ENCODE data around the gene BPIFB3. TPM values are rescaled to one million over a fixed set of nuclear protein-coding genes. Genes with fewer than 3 reads are reported as not detected.

The BPIFB3 gene
- total RNA-seq, 1 experiment from 2014 or later, result not detected

GRCh38 chr20:33108661-33109060 is 55.0 kb downstream of the BPIFB3 start:
- Histone ChIP-seq H3K27me3 (replicated peaks; ENCODE audit: insufficient read depth, low read depth, low read length, poor library complexity) (peaks cover 16% of the 10 kb centered on the region), H3K9me3 (ENCODE audit: low read depth, low read length, poor library complexity, severe bottlenecking) (no peaks in the 10 kb centered on the region), H3K4me3 (ENCODE audit: low read depth, low read length, poor library complexity, severe bottlenecking) (no peak overlapping the region), H3K4me1 (ENCODE audit: insufficient read depth, low read length, poor library complexity, severe bottlenecking) (no peaks in the 10 kb centered on the region), H3K27ac (ENCODE audit: low read depth, low read length, poor library complexity, severe bottlenecking) (no peak overlapping the region), H3K36me3 (ENCODE audit: insufficient read depth, low read length, poor library complexity, severe bottlenecking) (no peaks in the 10 kb centered on the region)
- DNase-seq (ENCODE audit: low spot score), result no peak
- TF ChIP-seq EZH2 (IDR thresholded peaks at IDR 0.05; ENCODE audit: borderline replicate concordance, low read depth, low read length, poor library complexity, severe bottlenecking), result no peak
- no peak for TF ChIP-seq CTCF (conservative IDR thresholded peaks at IDR 0.05; ENCODE audit: low read depth, low read length)
- CTCF ChIA-PET, result no interaction called here
- intact Hi-C loops (cut with micrococcal nuclease; ENCODE audit: unreplicated experiment), result no loop called here
- no TSS peak for BruUV-seq (replicated peaks)
- POLR2A ChIA-PET (ENCODE audit: low non-redundant PET), result no interaction called here

- DNase-seq (ENCODE audit: low spot score), result no peak
- peaks cover 16% of the 10 kb centered on the region for H3K27me3 ChIP-seq (replicated peaks; ENCODE audit: insufficient read depth, low read depth, low read length, poor library complexity)
- no peak overlapping the region for H3K4me3 ChIP-seq (ENCODE audit: low read depth, low read length, poor library complexity, severe bottlenecking)
- H3K9me3 ChIP-seq (ENCODE audit: low read depth, low read length, poor library complexity, severe bottlenecking), result no peaks in the 10 kb centered on the region
- ChIA-PET CTCF (no interaction called here), POLR2A (ENCODE audit: low non-redundant PET) (no interaction called here)
- BruUV-seq (replicated peaks), result no TSS peak
- no peaks in the 10 kb centered on the region for H3K36me3 ChIP-seq (ENCODE audit: insufficient read depth, low read length, poor library complexity, severe bottlenecking)
- intact Hi-C loops (cut with micrococcal nuclease; ENCODE audit: unreplicated experiment), result no loop called here
- H3K4me1 ChIP-seq (ENCODE audit: insufficient read depth, low read length, poor library complexity, severe bottlenecking), result no peaks in the 10 kb centered on the region
- H3K27ac ChIP-seq (ENCODE audit: low read depth, low read length, poor library complexity, severe bottlenecking), result no peak overlapping the region
- TF ChIP-seq EZH2 (IDR thresholded peaks at IDR 0.05; ENCODE audit: borderline replicate concordance, low read depth, low read length, poor library complexity, severe bottlenecking), result no peak
- no peak for TF ChIP-seq CTCF (conservative IDR thresholded peaks at IDR 0.05; ENCODE audit: low read depth, low read length)
These were observed 56.6 kb downstream of the BPIFB3 start for GRCh38 chr20:33110147-33110825.

DNA sequence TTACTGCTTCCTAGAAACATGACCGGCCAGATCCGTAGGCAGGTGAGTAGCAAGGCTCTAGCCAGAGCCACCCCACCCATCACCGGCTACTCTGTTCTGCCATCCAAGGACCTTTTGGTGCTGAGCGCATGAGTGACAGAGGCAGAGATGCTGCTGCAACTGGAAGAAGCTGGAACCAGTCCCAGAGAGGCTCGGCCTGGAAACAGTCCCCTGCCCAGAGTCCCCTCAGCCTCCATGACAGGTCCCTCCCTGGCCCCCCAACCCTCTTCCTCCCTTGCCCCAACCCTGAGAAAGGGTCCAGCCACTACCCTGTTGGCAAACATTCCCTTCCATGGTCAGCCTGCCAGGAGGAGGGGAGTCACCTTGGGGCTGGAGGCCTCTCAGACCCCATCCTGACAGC is 57.6 kb downstream of the BPIFB3 start:
- ChIA-PET CTCF (no interaction called here), POLR2A (ENCODE audit: low non-redundant PET) (no interaction called here)

More for the DNA sequence above, 57.6 kb downstream of the BPIFB3 start:
- no peaks in the 10 kb centered on the region for H3K9me3 ChIP-seq (ENCODE audit: low read depth, low read length, poor library complexity, severe bottlenecking)
- H3K4me1 ChIP-seq (ENCODE audit: insufficient read depth, low read length, poor library complexity, severe bottlenecking), result no peaks in the 10 kb centered on the region
- no TSS peak for BruUV-seq (replicated peaks)
- TF ChIP-seq EZH2 (IDR thresholded peaks at IDR 0.05; ENCODE audit: borderline replicate concordance, low read depth, low read length, poor library complexity, severe bottlenecking) (no peak), CTCF (conservative IDR thresholded peaks at IDR 0.05; ENCODE audit: low read depth, low read length) (no peak)
- DNase-seq (ENCODE audit: low spot score), result no peak
- no peaks in the 10 kb centered on the region for H3K36me3 ChIP-seq (ENCODE audit: insufficient read depth, low read length, poor library complexity, severe bottlenecking)
- no peak overlapping the region for H3K4me3 ChIP-seq (ENCODE audit: low read depth, low read length, poor library complexity, severe bottlenecking)
- intact Hi-C loops (cut with micrococcal nuclease; ENCODE audit: unreplicated experiment), result no loop called here
- no peak overlapping the region for H3K27ac ChIP-seq (ENCODE audit: low read depth, low read length, poor library complexity, severe bottlenecking)
- H3K27me3 ChIP-seq (replicated peaks; ENCODE audit: insufficient read depth, low read depth, low read length, poor library complexity), result peaks cover 16% of the 10 kb centered on the region

Measured in A673 (cell line).